Memory B cell (primary cell): Measurements from ENCODE around the gene ARHGEF12.
A peak's percentile ranks its signal among the peaks of the same experiment; 100 is the strongest.

Experiments used
- ATAC-seq: fragments of 150-1000 bp; cut with Tn5 transposase; 2 replicates; pipeline ENCODE4 v1.10.0; 2021; ENCODE audit warnings: low read depth, mild to moderate bottlenecking, moderate library complexity
- DNase-seq, 2 donors: peaks; one replicate each; pipeline ENCODE4 v3.0.0; 2022; ENCODE audit warnings: low spot score in 2 of 2
- H3K27ac Mint-ChIP-seq: one replicate; pipeline ENCODE4 v1.8.0; 2022; ENCODE audit warnings: mild to moderate bottlenecking, moderate library complexity, mixed read lengths
- H3K27me3 Mint-ChIP-seq: one replicate; pipeline ENCODE4 v1.8.0; 2022; ENCODE audit warnings: mixed read lengths
- H3K36me3 Mint-ChIP-seq: one replicate; pipeline ENCODE4 v1.8.0; 2022; ENCODE audit warnings: mild to moderate bottlenecking, mixed read lengths
- H3K4me1 Mint-ChIP-seq: one replicate; pipeline ENCODE4 v1.8.0; 2022; ENCODE audit warnings: mixed read lengths
- H3K4me3 Mint-ChIP-seq: one replicate; pipeline ENCODE4 v1.8.0; 2022; ENCODE audit warnings: mild to moderate bottlenecking, moderate library complexity, mixed read lengths
- H3K9me3 Mint-ChIP-seq: one replicate; pipeline ENCODE4 v1.8.0; 2022; ENCODE audit warnings: mixed read lengths

Gene ARHGEF12

GRCh38 chr11:120335908-120336640 is at the start of gene ARHGEF12:
ARHGEF12 (plus strand) TSS chr11:120336413; CDS start chr11:120337244, 831 bp downstream.
- Mint-ChIP-seq H3K4me1 (peaks cover 20% of the 10 kb centered on the region), H3K4me3 (peak within 1 kb of the TSS; percentile 86), H3K27ac (no peak within 1 kb of the TSS), H3K9me3 (no peaks in the 10 kb centered on the region), H3K27me3 (peaks cover 11% of the 10 kb centered on the region), H3K36me3 (no peaks in the 10 kb centered on the region)
- DNase-seq (peak; percentile 61 to 68), ATAC-seq (peak; percentile 73)

GRCh38 chr11:120288021-120288420 is 48.2 kb upstream of the ARHGEF12 start:
- no peaks in the 10 kb centered on the region for H3K36me3 Mint-ChIP-seq
- no peaks in the 10 kb centered on the region for H3K9me3 Mint-ChIP-seq
- ATAC-seq (no peak), DNase-seq (no peak)
- H3K4me3 Mint-ChIP-seq, result no peak overlapping the region
- peaks cover 11% of the 10 kb centered on the region for H3K27me3 Mint-ChIP-seq
- H3K27ac Mint-ChIP-seq, result no peak overlapping the region
- peaks cover 2% of the 10 kb centered on the region for H3K4me1 Mint-ChIP-seq

- DNase-seq, result no peak
- peaks cover 12% of the 10 kb centered on the region for H3K27me3 Mint-ChIP-seq
- H3K4me3 Mint-ChIP-seq, result no peak overlapping the region
Measured at GRCh38 chr11:120289426-120289825, 46.8 kb upstream of the ARHGEF12 start.

GRCh38 chr11:120290956-120291355 is 45.3 kb upstream of the ARHGEF12 start:
- DNase-seq (no peak), ATAC-seq (no peak)
- Mint-ChIP-seq H3K27me3 (peaks cover 15% of the 10 kb centered on the region), H3K36me3 (no peaks in the 10 kb centered on the region), H3K9me3 (no peaks in the 10 kb centered on the region), H3K4me1 (peaks cover 2% of the 10 kb centered on the region), H3K27ac (no peak overlapping the region), H3K4me3 (no peak overlapping the region)

More at GRCh38 chr11:120289426-120289825, 46.8 kb upstream of the ARHGEF12 start:
- no peaks in the 10 kb centered on the region for H3K36me3 Mint-ChIP-seq
- H3K9me3 Mint-ChIP-seq, result no peaks in the 10 kb centered on the region
- H3K4me1 Mint-ChIP-seq, result peaks cover 2% of the 10 kb centered on the region
- ATAC-seq, result no peak
- H3K27ac Mint-ChIP-seq, result no peak overlapping the region

- Mint-ChIP-seq H3K9me3 (no peaks in the 10 kb centered on the region), H3K4me3 (no peak overlapping the region), H3K27me3 (peaks cover 18% of the 10 kb centered on the region), H3K36me3 (no peaks in the 10 kb centered on the region), H3K4me1 (peaks cover 2% of the 10 kb centered on the region), H3K27ac (no peak overlapping the region)
- ATAC-seq (no peak), DNase-seq (no peak)
Measured at GRCh38 chr11:120293038-120293800, 43.0 kb upstream of the ARHGEF12 start.

- Mint-ChIP-seq H3K9me3 (no peaks in the 10 kb centered on the region), H3K4me1 (peaks cover 2% of the 10 kb centered on the region), H3K4me3 (no peak overlapping the region), H3K36me3 (no peaks in the 10 kb centered on the region), H3K27ac (no peak overlapping the region), H3K27me3 (peaks cover 19% of the 10 kb centered on the region)
- ATAC-seq (no peak), DNase-seq (no peak)
Measured at GRCh38 chr11:120294096-120294495, 42.1 kb upstream of the ARHGEF12 start.

- ATAC-seq (no peak), DNase-seq (no peak)
- H3K4me1 Mint-ChIP-seq, result no peaks in the 10 kb centered on the region
- H3K27ac Mint-ChIP-seq, result no peak overlapping the region
- no peak overlapping the region for H3K4me3 Mint-ChIP-seq
- peaks cover 16% of the 10 kb centered on the region for H3K27me3 Mint-ChIP-seq
- no peaks in the 10 kb centered on the region for H3K36me3 Mint-ChIP-seq
- H3K9me3 Mint-ChIP-seq, result no peaks in the 10 kb centered on the region
Measured at GRCh38 chr11:120295099-120295498, 41.1 kb upstream of the ARHGEF12 start.

GRCh38 chr11:120296554-120296953 is 39.7 kb upstream of the ARHGEF12 start:
- peaks cover 14% of the 10 kb centered on the region for H3K27me3 Mint-ChIP-seq
- no peak overlapping the region for H3K4me3 Mint-ChIP-seq
- H3K36me3 Mint-ChIP-seq, result no peaks in the 10 kb centered on the region
- DNase-seq (no peak), ATAC-seq (no peak)
- H3K4me1 Mint-ChIP-seq, result no peaks in the 10 kb centered on the region
- no peaks in the 10 kb centered on the region for H3K9me3 Mint-ChIP-seq
- H3K27ac Mint-ChIP-seq, result no peak overlapping the region

- no peak for ATAC-seq
- DNase-seq, result no peak
- H3K27me3 Mint-ChIP-seq, result peaks cover 20% of the 10 kb centered on the region
- no peak overlapping the region for H3K27ac Mint-ChIP-seq
- H3K4me1 Mint-ChIP-seq, result no peaks in the 10 kb centered on the region
- no peak overlapping the region for H3K4me3 Mint-ChIP-seq
- H3K36me3 Mint-ChIP-seq, result no peaks in the 10 kb centered on the region
- H3K9me3 Mint-ChIP-seq, result no peaks in the 10 kb centered on the region
Measured at GRCh38 chr11:120298461-120298860, 37.8 kb upstream of the ARHGEF12 start.

GRCh38 chr11:120302001-120302805 is 34.0 kb upstream of the ARHGEF12 start:
- Mint-ChIP-seq H3K27me3 (peaks cover 17% of the 10 kb centered on the region), H3K9me3 (no peaks in the 10 kb centered on the region), H3K27ac (no peak overlapping the region), H3K36me3 (no peaks in the 10 kb centered on the region), H3K4me1 (no peaks in the 10 kb centered on the region), H3K4me3 (no peak overlapping the region)
- DNase-seq (no peak), ATAC-seq (no peak)

GRCh38 chr11:120303004-120303637 is 33.1 kb upstream of the ARHGEF12 start:
- H3K4me1 Mint-ChIP-seq, result no peaks in the 10 kb centered on the region
- H3K27me3 Mint-ChIP-seq, result peaks cover 14% of the 10 kb centered on the region
- H3K9me3 Mint-ChIP-seq, result no peaks in the 10 kb centered on the region
- H3K36me3 Mint-ChIP-seq, result no peaks in the 10 kb centered on the region
- H3K4me3 Mint-ChIP-seq, result no peak overlapping the region
- H3K27ac Mint-ChIP-seq, result no peak overlapping the region
- DNase-seq (peak; percentile 46 to 56), ATAC-seq (peak; percentile 73)

- Mint-ChIP-seq H3K36me3 (no peaks in the 10 kb centered on the region), H3K9me3 (no peaks in the 10 kb centered on the region), H3K27me3 (peaks cover 14% of the 10 kb centered on the region), H3K4me1 (no peaks in the 10 kb centered on the region), H3K27ac (no peak overlapping the region), H3K4me3 (no peak overlapping the region)
- ATAC-seq (no peak), DNase-seq (no peak)
Measured at GRCh38 chr11:120304526-120304925, 31.7 kb upstream of the ARHGEF12 start.

- ATAC-seq (no peak), DNase-seq (no peak)
- Mint-ChIP-seq H3K27ac (no peak overlapping the region), H3K36me3 (no peaks in the 10 kb centered on the region), H3K27me3 (peaks cover 12% of the 10 kb centered on the region), H3K4me3 (no peak overlapping the region), H3K4me1 (no peaks in the 10 kb centered on the region), H3K9me3 (no peaks in the 10 kb centered on the region)
Measured at GRCh38 chr11:120305286-120305685, 30.9 kb upstream of the ARHGEF12 start.
